Measurements from ENCODE around the gene LRRC4C. TPM values are rescaled to one million over a fixed set of nuclear protein-coding genes. Genes with fewer than 3 reads are reported as not detected.

The LRRC4C gene
- total RNA-seq, 1 donor from 2014 or later, result not detected

GRCh38 chr11:41053894-41054293, 405.6 kb downstream of the LRRC4C start:
- no peak overlapping the region for H3K4me3 ChIP-seq
- H3K27ac ChIP-seq, result no peak overlapping the region
- H3K4me1 ChIP-seq, result no peaks in the 10 kb centered on the region
- DNase-seq (ENCODE audit: low spot score in 2 of 2), result no peak
- H3K27me3 ChIP-seq, result no peaks in the 10 kb centered on the region
- H3K36me3 ChIP-seq, result no peaks in the 10 kb centered on the region
- intact Hi-C loops (cut with DNase I), result no loop called here
- no peaks in the 10 kb centered on the region for H3K9me3 ChIP-seq
- no peak for TF ChIP-seq CTCF (IDR thresholded peaks at IDR 0.05)

GRCh38 chr11:41051919-41052635, 407.4 kb downstream of the LRRC4C start:
- no peaks in the 10 kb centered on the region for H3K36me3 ChIP-seq
- no peak for TF ChIP-seq CTCF (IDR thresholded peaks at IDR 0.05)

GRCh38 chr11:41050791-41051190, 408.7 kb downstream of the LRRC4C start:
- Histone ChIP-seq H3K4me3 (no peak overlapping the region), H3K9me3 (no peaks in the 10 kb centered on the region), H3K36me3 (no peaks in the 10 kb centered on the region), H3K4me1 (no peaks in the 10 kb centered on the region), H3K27ac (no peak overlapping the region), H3K27me3 (no peaks in the 10 kb centered on the region)
- intact Hi-C loops (cut with DNase I), result no loop called here
- TF ChIP-seq CTCF (IDR thresholded peaks at IDR 0.05), result no peak
- DNase-seq (ENCODE audit: low spot score in 2 of 2), result no peak

More at GRCh38 chr11:41051919-41052635, 407.4 kb downstream of the LRRC4C start:
- H3K27me3 ChIP-seq, result no peaks in the 10 kb centered on the region
- H3K4me1 ChIP-seq, result no peaks in the 10 kb centered on the region
- no peak overlapping the region for H3K4me3 ChIP-seq
- DNase-seq (ENCODE audit: low spot score in 2 of 2), result no peak
- no peak overlapping the region for H3K27ac ChIP-seq
- intact Hi-C loops (cut with DNase I), result no loop called here
- H3K9me3 ChIP-seq, result no peaks in the 10 kb centered on the region

GRCh38 chr11:41047229-41047628, 412.2 kb downstream of the LRRC4C start:
- Histone ChIP-seq H3K36me3 (no peaks in the 10 kb centered on the region), H3K4me3 (no peak overlapping the region), H3K27ac (no peak overlapping the region), H3K27me3 (no peaks in the 10 kb centered on the region), H3K4me1 (no peaks in the 10 kb centered on the region), H3K9me3 (no peaks in the 10 kb centered on the region)
- no peak for TF ChIP-seq CTCF (IDR thresholded peaks at IDR 0.05)
- no peak for DNase-seq (ENCODE audit: low spot score in 2 of 2)
- intact Hi-C loops (cut with DNase I), result no loop called here

- Histone ChIP-seq H3K27me3 (no peaks in the 10 kb centered on the region), H3K4me3 (no peak overlapping the region), H3K9me3 (no peaks in the 10 kb centered on the region), H3K36me3 (no peaks in the 10 kb centered on the region), H3K27ac (no peak overlapping the region), H3K4me1 (no peaks in the 10 kb centered on the region)
- TF ChIP-seq CTCF (IDR thresholded peaks at IDR 0.05), result no peak
- no peak for DNase-seq (ENCODE audit: low spot score in 2 of 2)
- intact Hi-C loops (cut with DNase I), result no loop called here
Measured at GRCh38 chr11:41045266-41045665, 414.2 kb downstream of the LRRC4C start.

Data from ascending aorta (tissue), 2 donors.